GM12865 (cell line): ENCODE data around the gene RPUSD1.
A peak's percentile ranks its signal among the peaks of the same experiment; 100 is the strongest.

Experiments used
- DNase-seq: peaks from one replicate; pipeline ENCODE4 v3.0.0; 2010; ENCODE audit warnings: low read depth
- H3K4me3 ChIP-seq: 2 replicates; pipeline ENCODE4 v1.5.1; 2011; ENCODE audit warnings: mild to moderate bottlenecking, low read depth, low read length, control low read depth
- TF ChIP-seq, protein P1 (sequence below): IDR thresholded peaks from 2 replicates; pipeline ENCODE4 v1.5.1; 2011; ENCODE audit warnings: low read length, control low read depth, low read depth, inconsistent platforms; ENCODE audit not compliant: insufficient read depth; ENCODE audit errors: missing control alignments

RPUSD1 gene

DNA sequence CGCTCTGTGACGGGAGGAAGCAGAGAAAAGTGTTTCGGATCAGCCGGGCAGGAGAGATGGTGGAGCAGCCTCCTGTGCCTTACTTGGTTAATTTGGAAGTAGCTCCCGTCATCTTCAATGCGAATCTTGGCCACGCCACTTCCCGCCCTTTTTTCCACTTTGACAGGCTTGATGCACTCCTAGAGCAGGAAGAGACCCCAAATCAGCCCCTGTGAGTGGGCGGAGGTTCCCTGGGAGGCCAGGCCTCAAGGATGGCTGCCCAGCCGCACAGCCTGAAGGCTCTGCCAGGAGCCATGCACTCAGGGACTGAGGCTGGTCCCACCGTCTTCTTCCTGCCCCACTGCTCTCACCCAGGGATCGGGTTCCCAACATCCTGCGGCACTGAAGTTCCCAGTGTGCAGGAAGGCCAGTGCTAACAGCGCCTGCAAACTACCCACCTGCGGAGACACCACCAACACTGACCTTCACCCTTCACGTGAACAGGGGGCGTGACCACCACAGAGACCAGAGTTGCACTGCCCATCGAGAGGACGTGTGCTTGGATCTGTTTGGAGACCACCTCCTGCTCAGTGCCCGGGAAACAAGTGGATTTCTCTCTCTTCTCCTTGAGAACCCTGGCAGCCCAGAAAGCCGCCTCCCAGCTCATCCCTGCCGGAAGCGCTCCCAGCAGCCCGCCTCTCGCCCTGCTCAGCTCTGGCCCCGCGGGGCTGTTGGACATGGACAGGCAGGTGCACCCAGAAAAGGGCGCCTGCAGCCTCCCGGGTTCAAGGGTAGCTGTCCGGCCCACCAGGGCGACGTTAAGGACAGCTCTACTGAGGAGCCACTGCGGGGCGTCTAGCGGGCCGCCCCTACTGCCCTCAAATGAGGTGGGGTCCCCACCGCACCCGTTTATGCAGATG is 48.4 kb downstream of the RPUSD1 start:
- TF ChIP-seq, protein P1, sequence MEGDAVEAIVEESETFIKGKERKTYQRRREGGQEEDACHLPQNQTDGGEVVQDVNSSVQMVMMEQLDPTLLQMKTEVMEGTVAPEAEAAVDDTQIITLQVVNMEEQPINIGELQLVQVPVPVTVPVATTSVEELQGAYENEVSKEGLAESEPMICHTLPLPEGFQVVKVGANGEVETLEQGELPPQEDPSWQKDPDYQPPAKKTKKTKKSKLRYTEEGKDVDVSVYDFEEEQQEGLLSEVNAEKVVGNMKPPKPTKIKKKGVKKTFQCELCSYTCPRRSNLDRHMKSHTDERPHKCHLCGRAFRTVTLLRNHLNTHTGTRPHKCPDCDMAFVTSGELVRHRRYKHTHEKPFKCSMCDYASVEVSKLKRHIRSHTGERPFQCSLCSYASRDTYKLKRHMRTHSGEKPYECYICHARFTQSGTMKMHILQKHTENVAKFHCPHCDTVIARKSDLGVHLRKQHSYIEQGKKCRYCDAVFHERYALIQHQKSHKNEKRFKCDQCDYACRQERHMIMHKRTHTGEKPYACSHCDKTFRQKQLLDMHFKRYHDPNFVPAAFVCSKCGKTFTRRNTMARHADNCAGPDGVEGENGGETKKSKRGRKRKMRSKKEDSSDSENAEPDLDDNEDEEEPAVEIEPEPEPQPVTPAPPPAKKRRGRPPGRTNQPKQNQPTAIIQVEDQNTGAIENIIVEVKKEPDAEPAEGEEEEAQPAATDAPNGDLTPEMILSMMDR, result no peak
- DNase-seq, result no peak
- H3K4me3 ChIP-seq, result peak overlapping the region; percentile 89

DNA sequence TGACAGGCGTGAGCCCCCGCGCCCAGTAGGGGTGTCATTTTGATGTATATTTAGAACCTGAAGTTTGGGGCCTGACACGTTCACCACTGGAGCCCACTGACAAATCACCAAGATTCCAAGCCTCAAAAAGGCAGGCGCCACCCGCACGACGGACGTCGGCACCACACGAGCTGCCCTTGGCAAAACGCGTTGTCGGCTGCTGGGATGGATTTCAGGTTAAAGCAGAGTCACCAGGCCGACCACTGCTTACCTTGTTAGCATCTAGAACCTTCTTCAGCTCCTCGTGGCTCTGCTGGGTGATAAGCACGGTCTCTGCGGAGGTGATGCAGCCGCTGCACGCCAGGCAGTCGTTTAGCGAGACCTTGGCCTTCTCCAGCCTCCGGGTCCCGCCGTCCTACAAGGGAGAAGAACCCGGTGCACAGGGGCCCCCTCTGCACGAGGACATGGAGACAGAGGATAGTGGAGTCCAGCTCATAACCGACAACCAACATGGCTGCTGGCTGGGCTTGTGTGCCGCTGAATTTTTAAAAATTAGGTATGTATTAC is 51.2 kb downstream of the RPUSD1 start:
- TF ChIP-seq, protein P1, result no peak
- no peak overlapping the region for H3K4me3 ChIP-seq
- DNase-seq, result no peak

DNA sequence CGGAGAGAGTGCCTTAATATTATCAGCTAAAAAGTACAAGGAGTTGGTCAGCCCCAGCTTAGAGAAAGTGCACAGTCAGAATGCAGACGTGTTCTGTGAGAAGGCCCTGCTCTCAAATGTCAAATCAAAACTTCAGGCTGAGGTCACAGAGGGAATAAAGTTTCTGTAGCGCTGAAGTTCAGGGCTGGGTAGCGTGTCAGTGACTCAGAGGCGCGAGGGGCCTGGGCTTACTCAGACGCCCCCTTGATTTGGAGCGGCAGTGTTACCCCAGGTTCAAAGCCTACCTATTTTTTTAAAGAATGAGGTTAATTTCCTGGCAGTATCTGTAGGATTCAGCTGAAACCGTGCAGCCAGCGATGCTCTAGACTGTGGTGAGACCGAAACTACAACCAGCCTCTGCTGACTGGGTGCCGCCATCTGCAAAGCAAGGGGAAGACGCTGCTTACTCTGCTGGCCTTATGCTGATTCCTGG is 52.2 kb downstream of the RPUSD1 start:
- H3K4me3 ChIP-seq, result no peak overlapping the region
- DNase-seq, result peak; percentile 87
- TF ChIP-seq, protein P1, result no peak

DNA sequence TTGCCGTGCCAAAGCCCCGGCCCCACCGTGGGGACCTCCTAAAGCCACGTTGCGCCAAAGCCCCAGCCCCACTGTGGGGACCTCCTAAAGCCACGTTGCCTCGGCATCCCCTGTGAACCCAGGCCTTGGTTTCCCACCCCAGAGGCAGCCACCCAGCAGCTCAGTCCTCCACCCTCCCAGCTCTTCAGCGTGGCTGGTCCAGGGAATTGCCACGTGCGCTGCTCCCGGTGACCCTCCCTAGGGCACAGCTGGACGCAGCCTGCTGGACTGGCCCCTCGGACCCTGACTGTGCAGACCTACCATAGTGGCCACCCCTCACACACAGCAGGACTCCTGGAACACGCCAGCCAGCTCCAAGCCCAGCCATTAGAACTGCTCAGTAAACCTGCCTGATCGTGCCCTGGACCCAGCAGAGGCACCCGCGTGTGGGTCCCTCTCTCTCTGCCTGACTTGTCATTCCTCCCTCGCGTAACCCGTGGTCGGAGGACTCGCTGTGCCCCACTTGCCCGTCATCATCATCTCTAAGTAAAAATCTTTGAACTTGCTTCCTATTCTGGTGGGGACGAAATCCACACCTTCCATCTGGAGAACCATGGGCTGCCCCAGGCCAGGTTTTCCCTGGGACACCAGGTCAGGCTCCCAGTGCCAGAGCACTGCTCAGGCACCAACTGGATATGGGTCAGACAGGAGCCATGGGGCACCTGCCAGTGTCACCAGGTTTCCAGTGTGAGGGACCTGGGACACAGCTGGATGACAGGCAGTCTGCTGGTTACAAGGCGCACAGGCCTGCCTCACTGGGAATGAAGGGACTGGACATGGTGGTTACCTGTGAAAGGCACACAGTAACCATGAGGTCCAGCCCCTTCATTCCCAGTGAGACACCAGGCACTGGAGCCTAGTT is 53.0 kb downstream of the RPUSD1 start:
- TF ChIP-seq, protein P1, result no peak
- no peak for DNase-seq
- H3K4me3 ChIP-seq, result no peak overlapping the region
